Liver (tissue), 9 donors: ENCODE results near the gene AMPH. TPM values are rescaled to one million over a fixed set of nuclear protein-coding genes. Genes with fewer than 3 reads are reported as not detected.

Source experiments
- DNase-seq: peaks from one replicate; pipeline ENCODE4 v3.0.0-alpha.2; 2017; ENCODE audit warnings: low spot score
- H3K27ac ChIP-seq, 2 donors: one replicate each; pipeline ENCODE4 v1.7.0; 2013; ENCODE audit warnings: inconsistent platforms in 2 of 2, low read length in 2 of 2, control low read depth in 1 of 2, low read depth in 1 of 2, mild to moderate bottlenecking in 1 of 2
- H3K27me3 ChIP-seq, 4 donors: one replicate each; pipeline versions ENCODE4 v1.6.1 to v1.7.0; 2013; ENCODE audit warnings: low read length in 3 of 4, inconsistent platforms in 1 of 4, mild to moderate bottlenecking in 1 of 4, moderate library complexity in 1 of 4; ENCODE audit not compliant: control insufficient read depth in 4 of 4, insufficient read depth in 4 of 4
- H3K36me3 ChIP-seq, 4 donors: one replicate each; pipeline versions ENCODE4 v1.6.1 to v1.7.0; 2013; ENCODE audit warnings: low read length in 3 of 4, mild to moderate bottlenecking in 3 of 4, low read depth in 1 of 4, moderate library complexity in 1 of 4; ENCODE audit not compliant: control insufficient read depth in 4 of 4, insufficient read depth in 3 of 4
- H3K4me1 ChIP-seq, 4 donors: one replicate each; pipeline versions ENCODE4 v1.6.1 to v1.7.0; 2013; ENCODE audit warnings: low read length in 3 of 4, mild to moderate bottlenecking in 3 of 4, moderate library complexity in 1 of 4; ENCODE audit not compliant: control insufficient read depth in 4 of 4, insufficient read depth in 4 of 4
- H3K4me3 ChIP-seq, 3 donors: one replicate each; pipeline versions ENCODE4 v1.6.1 to v1.7.0; 2013; ENCODE audit warnings: low read length in 3 of 3, control low read depth in 1 of 3, low read depth in 1 of 3, mild to moderate bottlenecking in 1 of 3
- H3K9ac ChIP-seq, 2 donors: one replicate each; pipeline ENCODE4 v1.7.0; 2013; ENCODE audit warnings: low read length in 2 of 2, mild to moderate bottlenecking in 2 of 2, moderate library complexity in 2 of 2, control low read depth in 1 of 2, low read depth in 1 of 2
- H3K9me3 ChIP-seq, 4 donors: one replicate each; pipeline versions ENCODE4 v1.6.1 to v1.7.0; 2013; ENCODE audit warnings: low read length in 3 of 4; ENCODE audit not compliant: control insufficient read depth in 4 of 4
- ATF3 ChIP-seq: IDR thresholded peaks from 2 replicates; pipeline ENCODE4 v1.6.1; 2016; ENCODE audit warnings: antibody characterized with exemption
- EGR1 ChIP-seq, 2 donors: IDR thresholded peaks; 2 replicates each; pipeline ENCODE4 v1.6.1; 2016 to 2018; ENCODE audit warnings: antibody characterized with exemption in 2 of 2, low read depth in 2 of 2
- FOXA1 ChIP-seq: IDR thresholded peaks from 2 replicates; pipeline ENCODE4 v1.6.1; 2016; ENCODE audit warnings: antibody characterized with exemption
- FOXA2 ChIP-seq: IDR thresholded peaks from 2 replicates; pipeline ENCODE4 v1.6.1; 2016; ENCODE audit warnings: antibody characterized with exemption
- GABPA ChIP-seq, 2 donors: IDR thresholded peaks in 1 of 2; conservative IDR thresholded peaks in 1 of 2; 2 replicates each; pipeline ENCODE4 v1.6.1; 2016; ENCODE audit warnings: antibody characterized with exemption in 2 of 2, mild to moderate bottlenecking in 1 of 2, moderate library complexity in 1 of 2
- HNF4A ChIP-seq, 2 donors: conservative IDR thresholded peaks; 2 replicates each; pipeline ENCODE4 v1.6.1; 2016; ENCODE audit warnings: antibody characterized with exemption in 2 of 2, mild to moderate bottlenecking in 2 of 2
- HNF4G ChIP-seq: IDR thresholded peaks from 2 replicates; pipeline ENCODE4 v1.6.1; 2016; ENCODE audit warnings: antibody characterized with exemption
- JUND ChIP-seq, 2 donors: IDR thresholded peaks; 2 replicates each; pipeline ENCODE4 v1.6.1; 2016; ENCODE audit warnings: antibody characterized with exemption in 2 of 2
- MAX ChIP-seq: IDR thresholded peaks from 2 replicates; pipeline ENCODE4 v1.6.1; 2016; ENCODE audit warnings: antibody characterized with exemption
- NR2F2 ChIP-seq: IDR thresholded peaks from 2 replicates; pipeline ENCODE4 v1.6.1; 2016; ENCODE audit warnings: antibody characterized with exemption
- RAD21 ChIP-seq, 2 donors: IDR thresholded peaks; 2 replicates each; pipeline ENCODE4 v1.6.1; 2016; ENCODE audit warnings: antibody characterized with exemption in 2 of 2, mild to moderate bottlenecking in 2 of 2
- REST ChIP-seq: IDR thresholded peaks from 2 replicates; pipeline ENCODE4 v1.6.1; 2016; ENCODE audit warnings: antibody characterized with exemption, mild to moderate bottlenecking
- SP1 ChIP-seq: IDR thresholded peaks from 2 replicates; pipeline ENCODE4 v1.6.1; 2018; ENCODE audit warnings: antibody characterized with exemption, mild to moderate bottlenecking
- TAF1 ChIP-seq: conservative IDR thresholded peaks from 2 replicates; pipeline ENCODE4 v1.6.1; 2016; ENCODE audit warnings: antibody characterized with exemption, mild to moderate bottlenecking
- YY1 ChIP-seq: IDR thresholded peaks from 2 replicates; pipeline ENCODE4 v1.6.1; 2016; ENCODE audit warnings: antibody characterized with exemption, mild to moderate bottlenecking
- ZBTB33 ChIP-seq: IDR thresholded peaks from 2 replicates; pipeline ENCODE4 v1.6.1; 2016; ENCODE audit warnings: antibody characterized with exemption
- WGBS: extraction: QIAGEN DNeasy Blood & Tissue Kit; methylation state at CpG from one replicate; pipeline ENCODE4 v1.1.7; 2013; 5-methylcytosine and 5-hydroxymethylcytosine counted together
- polyA plus RNA-seq, 2 donors: library from polyadenylated mRNA; stranded (reverse) in 1 of 2; unstranded in 1 of 2; fragments of 200-250 nt in 1 of 2; fragments of >200 nt in 1 of 2; fragmentation: Nextera tagmentation in 1 of 2; extraction: Ambion mirVana in 1 of 2; gene quantifications; one replicate each; pipeline versions ENCODE4 v1.2.1 to v1.2.3, GENCODE V29; 2013 to 2015
- total RNA-seq, 2 donors: library from RNA; depleted of rRNA; stranded (reverse); fragments of >200 nt; gene quantifications; one replicate each; pipeline ENCODE4 v1.2.3, GENCODE V29; 2014
- donor health status: healthy.
- donor health status: healthy.
- donor health status: healthy.
- donor health status: healthy.
- donor health status: healthy.

AMPH gene
- total and polyA plus RNA-seq, 4 donors, result 0.13 to 0.25 (median 0.20) TPM

- no peak for DNase-seq
- Histone ChIP-seq H3K27ac (no peak overlapping the region), H3K4me3 (no peak overlapping the region), H3K9ac (no peak overlapping the region), H3K4me1 (no peaks in the 10 kb centered on the region), H3K27me3 (peaks cover 0 to 3% (median 0%) of the 10 kb centered on the region in 4 donors), H3K9me3 (no peaks in the 10 kb centered on the region), H3K36me3 (no peaks in the 10 kb centered on the region)
- TF ChIP-seq FOXA1 (no peak), GABPA (IDR thresholded peaks at IDR 0.05 in 1 of 2, conservative IDR thresholded peaks at IDR 0.05 in 1 of 2) (no peak), NR2F2 (no peak), ATF3 (no peak), JUND (IDR thresholded peaks at IDR 0.05) (no peak), RAD21 (IDR thresholded peaks at IDR 0.05) (no peak), YY1 (no peak), HNF4A (conservative IDR thresholded peaks at IDR 0.05) (no peak), MAX (no peak), FOXA2 (no peak), HNF4G (no peak), EGR1 (IDR thresholded peaks at IDR 0.05; ENCODE audit: low read depth in 2 of 2) (no peak), REST (no peak), SP1 (no peak), TAF1 (no peak)
- WGBS, result 56% methylated on average over 2 of the region's 2 CpGs
These were observed 205.7 kb downstream of the AMPH start for GRCh38 chr7:38425509-38425908.

GRCh38 chr7:38424750-38425463 is 206.3 kb downstream of the AMPH start:
- Histone ChIP-seq H3K27me3 (peaks cover 0 to 3% (median 0%) of the 10 kb centered on the region in 4 donors), H3K9ac (no peak overlapping the region), H3K4me1 (no peaks in the 10 kb centered on the region), H3K9me3 (no peaks in the 10 kb centered on the region), H3K27ac (no peak overlapping the region), H3K4me3 (no peak overlapping the region), H3K36me3 (no peaks in the 10 kb centered on the region)
- 71% methylated on average over 3 of the region's 3 CpGs for WGBS
- TF ChIP-seq RAD21 (IDR thresholded peaks at IDR 0.05), result no peak
- no peak for TF ChIP-seq ZBTB33
- no peak for DNase-seq
